NCI-H446 treated with DMSO at 0.1 percent for 48 hours (cell line): ENCODE data around the gene BIRC3.
"Not testable (repeated sequence)": the region's sequence is repeated elsewhere in the genome, so short reads cannot be mapped to it uniquely, and the experiment has no call there.

Experiments
- DNase-seq: peaks from one replicate; lab custom pipeline; 2025; lab: John Stamatoyannopoulos, UW

BIRC3 gene

DNA sequence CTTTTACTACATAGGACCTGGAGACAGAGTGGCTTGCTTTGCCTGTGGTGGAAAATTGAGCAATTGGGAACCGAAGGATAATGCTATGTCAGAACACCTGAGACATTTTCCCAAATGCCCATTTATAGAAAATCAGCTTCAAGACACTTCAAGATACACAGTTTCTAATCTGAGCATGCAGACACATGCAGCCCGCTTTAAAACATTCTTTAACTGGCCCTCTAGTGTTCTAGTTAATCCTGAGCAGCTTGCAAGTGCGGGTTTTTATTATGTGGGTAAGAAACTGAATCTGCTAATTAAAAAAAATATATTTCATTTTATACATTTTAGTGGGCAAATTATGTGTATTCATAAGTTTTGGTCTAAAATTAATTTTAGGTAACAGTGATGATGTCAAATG is 7.8 kb downstream of the BIRC3 start:
- no peak for DNase-seq

DNA sequence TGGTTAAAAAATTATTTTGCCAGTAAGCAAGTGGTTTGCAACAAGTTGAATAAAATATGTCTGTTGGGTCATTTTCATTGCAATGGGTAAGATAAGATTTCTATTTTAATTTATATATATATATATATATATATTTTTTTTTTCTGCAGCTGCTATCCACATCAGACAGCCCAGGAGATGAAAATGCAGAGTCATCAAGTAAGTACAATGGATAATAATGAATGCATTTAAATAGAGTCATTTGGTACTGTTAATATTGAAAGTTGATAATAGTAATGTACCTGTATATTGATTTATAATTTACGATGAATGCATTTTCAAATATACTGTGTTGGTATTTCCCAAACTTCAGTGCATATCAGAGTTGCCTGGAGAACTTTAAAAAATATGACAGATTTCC is 11.5 kb downstream of the BIRC3 start:
- DNase-seq = no peak

DNA sequence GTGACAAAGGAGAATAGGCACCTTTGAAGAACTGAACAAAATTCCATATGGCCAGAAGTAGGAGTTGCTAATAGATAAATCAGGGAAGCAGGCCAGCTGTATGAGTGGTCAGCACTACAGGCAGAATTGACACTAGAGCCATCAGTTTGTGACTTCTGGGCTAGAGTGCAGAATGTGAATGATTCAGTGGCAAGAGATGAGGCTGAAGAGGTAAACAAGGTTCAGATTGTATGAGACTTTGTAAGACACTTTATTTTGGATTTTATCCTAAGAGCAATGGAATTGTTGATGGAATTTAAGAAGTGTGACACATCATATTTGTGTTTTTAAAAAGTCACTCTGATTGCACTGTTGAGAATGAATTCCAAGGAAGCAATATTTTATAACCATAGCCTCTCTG is 12.9 kb downstream of the BIRC3 start:
- DNase-seq = no peak

DNA sequence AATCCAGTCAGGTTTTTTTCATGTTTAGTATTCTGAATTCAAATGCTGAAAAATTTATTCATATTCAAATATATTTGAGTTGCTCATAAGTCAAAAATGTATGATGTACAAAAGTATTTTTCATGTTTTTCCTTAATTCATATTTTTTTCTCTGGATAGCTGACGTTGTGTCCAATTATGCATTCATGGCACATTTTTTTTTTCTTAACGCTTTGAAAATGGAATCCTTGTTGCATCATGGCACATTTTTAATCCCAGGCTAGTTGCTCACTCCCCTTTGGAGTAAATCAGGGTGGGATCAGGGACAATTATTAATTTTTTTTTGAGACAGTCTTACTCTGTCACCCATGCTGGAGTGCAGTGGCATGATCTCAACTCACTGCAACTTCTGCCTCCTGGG is 14.1 kb downstream of the BIRC3 start:
- DNase-seq = no peak

DNA sequence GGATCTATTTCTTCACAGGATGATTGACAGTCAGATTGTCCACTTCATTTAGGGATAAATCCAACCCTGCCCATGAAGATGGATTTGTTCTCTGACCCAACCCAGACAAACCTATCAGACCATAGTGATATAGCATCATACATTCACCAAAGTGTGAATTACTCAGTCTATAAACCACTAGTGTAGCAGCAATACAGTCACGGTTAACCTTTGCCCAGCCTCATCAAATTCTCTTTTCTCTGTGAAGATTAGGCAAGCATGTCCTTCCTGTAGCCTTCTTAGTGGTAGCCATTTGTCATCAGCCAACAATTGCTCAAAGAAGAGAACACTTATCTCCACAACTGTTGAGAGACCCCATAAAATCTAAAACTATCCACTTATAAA is 15.3 kb downstream of the BIRC3 start:
- DNase-seq = no peak

DNA sequence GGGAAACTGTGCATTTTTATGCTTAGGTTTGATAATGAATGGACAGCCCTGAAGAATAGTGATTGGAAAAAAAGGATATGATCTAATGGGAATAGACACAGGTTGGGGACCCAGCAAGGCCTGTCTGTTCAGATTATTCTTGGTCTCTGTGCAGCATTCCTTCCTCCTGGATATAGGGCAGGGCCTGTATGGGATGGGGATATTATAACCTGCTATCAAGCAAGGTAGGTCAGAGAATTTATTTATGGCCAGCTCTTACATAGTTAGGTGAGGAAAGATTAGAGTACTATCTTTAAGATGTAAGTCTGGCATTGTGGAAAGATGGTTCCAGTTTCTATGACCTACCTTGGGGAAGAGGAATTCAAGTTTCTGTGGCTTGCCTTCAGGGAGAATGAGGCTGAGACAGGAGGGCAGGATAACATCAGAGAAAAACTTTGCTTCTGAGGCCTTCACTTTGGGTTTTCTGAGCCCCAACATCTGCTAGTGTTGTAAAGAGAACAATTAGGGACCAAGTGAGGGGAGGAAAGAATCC is 21.3 kb downstream of the BIRC3 start:
- DNase-seq = no peak

DNA sequence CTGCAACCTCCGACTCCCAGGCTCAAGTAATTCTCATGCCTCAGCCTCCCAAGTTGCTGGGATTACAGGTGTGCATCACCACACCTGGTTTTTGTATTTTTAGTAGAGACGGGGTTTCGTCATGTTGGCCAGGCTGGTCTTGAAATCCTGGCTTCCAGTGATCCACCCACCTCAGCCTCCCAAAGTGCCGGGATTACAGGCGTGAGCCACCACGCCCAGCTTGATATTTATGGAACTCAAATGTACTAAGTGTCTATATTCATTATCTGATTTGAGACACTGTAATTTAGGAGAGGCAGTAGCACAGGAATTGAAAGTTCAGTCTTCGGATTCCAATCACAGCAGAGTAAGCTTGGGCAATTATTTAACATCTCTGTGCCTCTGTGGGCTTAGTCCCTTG is 24.0 kb downstream of the BIRC3 start:
- not testable (repeated sequence) for DNase-seq

DNA sequence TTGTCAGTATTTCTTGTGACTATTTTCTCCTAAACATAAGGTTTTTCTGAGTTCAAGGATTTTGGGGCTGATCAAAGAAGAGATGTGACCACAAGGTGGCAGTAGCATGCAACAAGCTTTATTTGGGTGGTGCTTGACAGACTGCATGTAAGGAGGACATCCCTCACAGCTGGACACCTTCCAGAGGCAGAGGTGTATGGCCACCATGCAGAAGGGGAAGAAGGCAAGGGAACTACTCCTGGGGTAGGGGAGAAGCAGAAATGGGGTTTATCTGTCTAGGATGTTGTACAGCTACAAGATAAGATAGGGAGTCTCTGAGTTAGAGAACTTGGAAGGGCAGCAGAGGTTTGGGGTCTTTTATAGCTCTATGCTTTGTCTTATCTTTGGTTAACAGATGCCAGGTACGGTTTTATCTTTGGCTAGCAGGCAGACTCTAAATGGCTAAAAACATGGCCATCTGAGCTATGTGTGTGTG is 24.6 kb downstream of the BIRC3 start:
- DNase-seq = peak; percentile 17

DNA sequence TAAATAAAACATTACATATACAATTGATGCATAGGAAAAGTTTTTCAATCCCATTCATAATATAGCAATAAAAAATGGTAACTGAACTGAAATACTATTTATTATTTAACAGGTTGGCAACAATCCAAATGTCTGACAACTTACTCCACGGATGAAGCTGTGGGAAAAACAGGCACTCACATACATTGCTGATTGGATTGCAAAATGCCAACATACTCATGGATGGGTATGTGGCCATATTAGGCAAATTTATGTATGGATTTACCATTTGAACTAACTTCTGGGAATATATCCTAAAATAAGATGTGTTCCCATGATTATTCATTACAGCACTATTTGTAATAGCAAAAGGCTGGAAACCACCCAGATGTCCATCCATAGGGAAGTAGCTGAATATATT is 26.5 kb downstream of the BIRC3 start:
- no peak for DNase-seq

DNA sequence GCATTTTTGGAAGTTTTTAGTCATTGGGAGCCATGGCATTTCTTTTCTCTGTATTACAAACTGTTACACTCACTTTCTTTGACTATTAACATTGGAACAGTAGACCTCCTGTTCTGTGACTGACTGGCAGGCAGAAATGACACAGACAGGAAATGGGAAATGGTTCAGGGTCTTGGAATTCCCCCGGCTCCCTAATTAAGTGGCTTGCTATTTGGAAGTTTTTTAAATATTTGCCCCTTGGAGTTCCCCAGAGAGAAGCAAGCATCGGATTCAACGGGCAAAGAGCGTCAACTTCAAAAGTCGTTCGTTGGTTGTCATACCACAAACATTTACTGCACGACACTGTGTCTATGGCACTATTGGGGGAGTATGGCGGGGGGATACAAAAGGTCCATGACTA is 28.6 kb downstream of the BIRC3 start:
- DNase-seq = no peak

DNA sequence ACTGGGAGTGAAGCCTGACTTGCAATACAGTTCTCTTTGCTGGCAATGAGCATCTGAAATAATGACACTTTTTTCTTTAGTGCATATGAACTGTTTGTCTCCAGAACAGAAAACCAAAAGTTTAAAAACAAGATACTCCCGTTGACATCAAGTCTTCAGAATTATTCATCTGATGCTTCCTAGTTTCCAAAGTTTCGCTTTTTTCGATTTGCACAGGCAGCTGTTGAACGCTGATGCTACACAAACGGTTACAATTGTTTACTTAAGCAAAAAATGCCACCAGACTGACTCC is 29.1 kb downstream of the BIRC3 start:
- DNase-seq = no peak

DNA sequence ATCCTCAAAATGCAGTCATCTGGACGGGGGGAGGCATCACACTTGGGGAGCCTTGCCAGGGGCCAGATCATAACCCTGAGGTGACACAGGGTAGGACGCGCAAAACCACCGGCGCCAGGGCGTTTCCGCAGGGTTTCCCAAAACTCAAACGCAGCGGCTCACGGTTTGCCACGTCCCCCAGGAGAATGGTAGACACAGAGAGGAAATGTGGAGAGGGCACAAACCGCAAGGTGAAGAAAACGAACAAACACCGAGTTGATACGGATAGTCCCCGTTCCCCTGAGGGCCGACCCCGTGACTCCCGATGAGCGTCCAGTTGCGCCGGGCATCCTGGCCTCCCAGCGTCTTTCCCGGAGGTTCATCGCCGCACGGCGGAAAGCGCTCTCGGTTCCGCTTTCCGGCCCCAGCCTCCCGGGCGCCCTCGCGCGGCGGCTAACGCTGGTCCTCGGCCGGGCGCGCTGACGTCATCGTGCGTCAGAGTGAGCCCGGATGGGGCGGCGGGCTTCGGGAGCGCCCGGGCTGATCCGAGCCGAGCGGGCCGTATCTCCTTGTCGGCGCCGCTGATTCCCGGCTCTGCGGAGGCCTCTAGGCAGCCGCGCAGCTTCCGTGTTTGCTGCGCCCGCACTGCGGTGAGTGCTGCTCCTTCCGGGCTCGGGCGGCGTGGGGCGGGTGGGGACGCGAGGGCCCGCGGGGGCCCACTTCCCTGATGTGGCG is 29.6 kb downstream of the BIRC3 start, which contains the start of gene BIRC2:
Gene BIRC2, plus strand, starts transcription at position 467 of the 714 bp plus-strand sequence. CDS start 2,641 bp downstream, outside the sequence.
- peak; percentile 67 for DNase-seq

DNA sequence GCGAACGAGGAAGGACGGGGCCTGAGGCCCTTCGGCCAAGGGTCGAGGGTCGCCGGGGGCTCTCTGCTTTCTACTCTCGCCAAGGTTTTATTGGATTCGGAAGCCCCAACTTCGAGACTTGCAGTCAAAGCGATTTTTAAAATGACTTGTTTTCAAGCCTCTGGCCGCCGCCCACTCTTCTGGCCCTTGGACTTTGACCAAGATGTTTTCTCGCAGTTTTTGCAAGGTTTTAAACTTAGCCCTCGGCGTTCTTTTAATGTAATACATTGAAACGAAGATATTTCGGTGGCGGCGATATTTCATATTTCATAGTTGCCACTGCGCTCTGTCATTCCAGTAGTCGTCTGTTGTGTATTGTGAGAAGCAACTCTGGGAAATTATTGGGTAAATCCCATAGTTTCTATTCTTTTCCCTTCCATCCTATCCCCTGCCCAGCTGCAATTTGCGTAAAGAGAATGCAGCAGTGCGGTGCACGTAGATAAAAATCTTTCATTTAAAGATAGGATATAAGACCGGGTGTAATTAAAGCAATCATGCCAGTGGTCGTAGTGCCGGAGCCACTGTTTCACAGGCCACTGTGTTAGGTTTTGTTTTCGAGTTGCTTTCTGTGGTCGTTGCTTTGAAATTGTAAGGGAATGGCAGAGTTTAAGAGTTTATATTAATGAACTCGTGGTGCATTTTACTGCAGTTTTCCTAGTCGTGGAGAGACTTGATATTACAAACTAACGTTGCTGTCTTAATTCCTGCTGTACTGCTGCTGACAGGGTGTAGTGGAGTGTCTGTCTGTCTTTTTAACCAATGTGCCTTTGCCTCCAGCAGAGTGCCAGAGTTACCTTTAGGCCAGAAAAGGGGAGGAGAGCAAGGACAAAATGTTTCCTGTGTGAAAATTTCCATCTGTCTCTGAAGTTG is 30.4 kb downstream of the BIRC3 start:
- no peak for DNase-seq

DNA sequence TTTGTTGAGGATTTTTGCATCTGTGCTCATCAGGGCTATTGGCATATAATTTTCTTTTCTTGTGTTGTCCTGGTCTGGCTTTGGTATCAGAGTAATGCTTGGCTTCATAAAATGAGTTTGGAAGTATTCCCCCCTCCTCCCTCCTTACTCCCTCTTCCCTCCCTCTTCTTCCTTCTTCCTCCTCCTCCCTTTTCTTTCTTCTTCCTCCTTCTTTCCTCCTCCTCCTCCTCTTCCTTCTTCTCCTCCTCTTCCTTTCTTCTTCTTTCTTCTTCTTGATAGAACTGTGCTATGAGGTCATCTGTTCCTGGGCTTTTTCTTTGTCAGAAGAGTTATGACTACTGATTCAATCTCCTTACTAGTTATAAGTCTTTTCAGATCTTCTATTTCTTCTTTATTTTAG is 39.8 kb downstream of the BIRC3 start:
- no peak for DNase-seq

DNA sequence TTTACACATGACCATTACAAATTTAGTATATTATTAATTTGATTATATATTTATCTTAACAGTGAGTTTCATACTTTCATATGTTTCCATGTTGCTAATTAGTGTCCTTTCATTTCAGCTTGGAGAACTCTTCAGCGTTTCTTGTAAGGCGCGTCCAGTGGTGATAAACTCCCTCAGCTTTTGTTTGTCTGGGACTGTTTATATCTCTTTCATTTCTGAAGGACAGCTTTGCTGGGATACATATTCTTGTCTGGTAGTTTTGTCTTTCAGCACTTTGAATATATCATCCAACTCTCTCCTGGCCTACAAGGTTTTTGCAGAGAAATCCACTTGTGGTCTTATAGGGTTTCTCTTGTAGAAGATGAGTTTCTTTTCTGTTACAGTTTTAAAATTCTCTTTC is 42.1 kb downstream of the BIRC3 start:
- DNase-seq = no peak

DNA sequence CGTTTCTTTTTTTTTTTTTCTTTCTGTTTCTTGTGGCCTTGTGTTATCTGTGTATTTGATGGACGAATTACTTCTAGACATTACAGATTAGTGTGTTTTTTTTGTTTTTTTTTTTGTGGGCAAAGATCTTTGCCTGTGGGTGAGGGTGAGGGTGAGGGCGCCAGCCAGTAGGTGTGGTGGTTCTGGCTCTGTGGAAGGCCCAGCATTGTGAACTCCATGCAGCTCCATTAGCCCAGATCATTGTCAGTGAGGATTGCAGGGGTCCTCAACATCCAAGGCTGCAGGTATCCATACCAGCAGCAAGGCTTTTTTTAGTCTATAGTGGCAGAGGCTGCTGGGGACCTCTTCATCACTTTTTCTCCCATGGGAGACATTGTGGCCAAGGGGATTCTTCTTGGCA is 43.4 kb downstream of the BIRC3 start:
- no peak for DNase-seq

DNA sequence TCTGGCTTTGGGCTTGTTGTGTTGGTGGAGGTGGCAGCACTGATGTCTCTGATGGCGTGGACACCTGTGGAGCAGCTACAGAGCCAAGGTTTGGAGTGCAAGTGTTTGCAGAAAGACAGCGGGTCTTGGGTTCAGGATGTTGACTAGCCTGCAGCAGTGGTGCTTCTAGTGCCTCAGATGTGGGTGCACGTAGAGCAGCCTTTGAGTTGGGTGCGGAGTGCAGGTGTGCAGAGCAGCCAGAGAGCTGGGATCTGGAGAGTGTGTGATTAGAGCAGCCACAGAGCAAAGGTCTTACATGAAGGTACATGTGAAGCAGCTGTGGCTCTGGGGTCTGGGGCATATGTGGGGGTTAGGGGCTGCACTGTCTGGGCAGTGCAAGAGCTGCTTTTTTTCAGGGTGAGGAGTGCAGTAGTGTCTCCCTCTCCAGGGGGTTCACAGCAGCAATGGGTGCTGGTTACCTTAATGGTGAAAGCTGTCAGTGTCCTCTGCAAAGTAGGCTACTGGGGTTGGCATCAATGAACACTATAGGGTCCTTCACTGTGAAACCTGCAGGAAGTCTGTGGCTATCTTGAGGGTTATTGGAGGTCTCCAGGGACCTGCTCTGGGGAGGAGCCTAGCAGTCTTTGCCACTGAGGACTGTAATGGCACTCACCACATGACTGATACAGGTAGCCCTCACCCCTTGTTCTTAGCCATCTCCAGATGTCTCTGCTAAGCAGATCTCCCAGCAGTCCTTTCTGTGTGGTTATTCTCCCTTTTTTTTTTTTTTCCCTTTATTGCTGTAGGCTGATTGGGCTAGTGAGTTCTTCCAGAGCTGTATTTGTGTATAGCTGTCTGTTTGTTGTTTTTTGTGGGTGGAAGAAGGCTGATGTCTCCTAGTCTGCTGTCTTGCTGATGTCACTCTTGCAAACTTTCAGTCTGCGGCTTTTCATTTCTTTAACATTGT is 44.1 kb downstream of the BIRC3 start:
- no peak for DNase-seq

DNA sequence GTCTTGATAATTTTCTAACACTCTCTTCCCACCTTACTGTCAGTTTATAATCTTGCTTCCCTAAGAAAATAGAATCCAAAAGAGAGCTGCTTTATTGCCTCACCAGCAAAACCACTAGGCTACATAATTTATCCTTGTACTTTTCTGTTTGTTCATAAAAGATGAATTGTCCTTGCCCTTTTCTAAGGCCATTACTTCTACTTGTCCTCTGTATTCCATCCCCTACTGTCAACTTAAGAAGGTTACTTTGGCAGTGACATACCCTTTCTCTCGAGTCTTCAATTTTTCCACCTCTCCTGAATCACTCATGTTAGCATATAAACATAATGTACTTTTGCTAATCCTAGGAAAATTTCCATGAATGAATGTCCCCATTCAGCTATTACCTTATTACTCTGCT is 47.7 kb downstream of the BIRC3 start:
- DNase-seq = no peak

DNA sequence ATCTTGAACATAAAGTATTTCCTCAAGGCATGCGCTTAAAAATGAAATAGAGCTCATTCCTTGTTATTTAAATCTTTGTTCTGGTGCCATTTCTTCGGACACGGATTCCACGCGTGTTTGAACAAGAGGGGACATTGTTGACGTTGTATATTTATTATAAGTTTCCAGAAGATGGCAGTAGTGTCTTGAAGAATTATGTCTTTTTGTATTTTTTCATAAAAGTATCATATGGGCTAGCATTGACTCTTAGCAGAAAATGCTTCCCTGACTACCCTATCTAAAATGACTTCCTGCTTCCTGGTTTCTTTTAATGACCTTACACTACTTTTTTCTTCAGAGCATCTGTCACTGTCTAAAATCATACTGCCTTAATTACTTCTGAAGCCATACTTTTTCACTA is 50.1 kb downstream of the BIRC3 start:
- DNase-seq = peak; percentile 5

DNA sequence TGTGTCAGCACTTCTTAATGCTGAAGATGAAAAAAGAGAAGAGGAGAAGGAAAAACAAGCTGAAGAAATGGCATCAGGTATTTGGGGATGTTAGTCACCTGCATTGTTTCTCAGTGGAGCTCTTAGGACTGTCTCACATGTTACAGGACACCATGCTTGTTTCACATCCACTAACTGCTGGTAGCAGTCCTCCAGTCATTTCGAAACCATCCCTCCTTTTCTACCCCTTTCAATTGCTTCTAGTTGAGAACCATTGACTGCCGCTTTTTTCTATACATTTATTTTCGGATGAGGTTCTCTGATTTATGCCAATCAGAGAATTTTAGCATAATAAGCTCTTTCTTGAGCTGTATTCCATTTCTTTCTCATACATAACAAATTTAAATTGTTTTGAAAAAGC is 51.2 kb downstream of the BIRC3 start:
- DNase-seq = no peak

DNA sequence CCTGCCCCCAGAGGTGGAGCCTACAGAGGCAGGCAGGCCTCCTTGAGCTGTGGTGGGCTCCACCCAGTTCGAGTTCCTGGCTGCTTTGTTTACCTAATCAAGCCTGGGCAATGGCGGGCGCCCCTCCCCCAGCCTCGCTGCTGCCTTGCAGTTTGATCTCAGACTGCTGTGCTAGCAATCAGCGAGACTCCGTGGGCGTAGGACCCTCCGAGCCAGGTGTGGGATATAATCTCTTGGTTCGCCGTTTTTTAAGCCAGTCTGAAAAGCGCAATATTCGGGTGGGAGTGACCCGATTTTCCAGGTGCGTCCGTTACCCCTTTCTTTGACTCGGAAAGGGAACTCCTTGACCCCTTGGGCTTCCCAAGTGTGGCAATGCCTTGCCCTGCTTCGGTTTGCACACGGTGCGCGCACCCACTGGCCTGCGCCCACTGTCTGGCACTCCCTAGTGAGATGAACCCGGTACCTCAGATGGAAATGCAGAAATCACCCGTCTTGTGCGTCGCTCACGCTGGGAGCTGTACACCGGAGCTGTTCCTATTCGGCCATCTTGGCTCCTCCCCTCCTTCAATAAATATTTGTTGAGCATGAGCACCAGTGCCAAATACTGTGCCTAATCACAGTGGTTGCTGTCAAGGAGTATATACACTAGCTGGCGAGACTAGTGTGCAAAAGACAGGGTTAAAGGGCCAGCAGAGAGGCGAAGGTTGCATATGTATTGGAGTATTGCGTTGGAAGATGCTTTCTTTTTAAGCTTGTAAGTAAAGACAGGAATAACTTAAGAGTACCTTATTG is 57.5 kb downstream of the BIRC3 start:
- not testable (repeated sequence) for DNase-seq
